ENCODE measurements around the gene GRB10.

Gene GRB10

GRCh38 chr7:50721661-50722259, 60.9 kb downstream of the GRB10 start:
- no peak for DNase-seq (ENCODE audit: low spot score)

GRCh38 chr7:50721160-50721559, 61.5 kb downstream of the GRB10 start:
- no peak for DNase-seq (ENCODE audit: low spot score)

GRCh38 chr7:50720295-50720694, 62.4 kb downstream of the GRB10 start:
- DNase-seq (ENCODE audit: low spot score) = no peak

GRCh38 chr7:50718876-50719275, 63.8 kb downstream of the GRB10 start:
- no peak for DNase-seq (ENCODE audit: low spot score)

- DNase-seq (ENCODE audit: low spot score) = no peak
Measured at GRCh38 chr7:50718311-50718710, 64.4 kb downstream of the GRB10 start.

- DNase-seq (ENCODE audit: low spot score) = no peak
Measured at GRCh38 chr7:50717181-50717580, 65.5 kb downstream of the GRB10 start.

GRCh38 chr7:50714857-50715256, 67.8 kb downstream of the GRB10 start:
- no peak for DNase-seq (ENCODE audit: low spot score)

- no peak for DNase-seq (ENCODE audit: low spot score)
Measured at GRCh38 chr7:50713123-50713965, 69.4 kb downstream of the GRB10 start.

- DNase-seq (ENCODE audit: low spot score) = no peak
Measured at GRCh38 chr7:50712252-50713122, 70.2 kb downstream of the GRB10 start.

- DNase-seq (ENCODE audit: low spot score) = no peak
Measured at GRCh38 chr7:50711271-50712175, 71.2 kb downstream of the GRB10 start.

- no peak for DNase-seq (ENCODE audit: low spot score)
Measured at GRCh38 chr7:50710441-50711154, 72.1 kb downstream of the GRB10 start.

- no peak for DNase-seq (ENCODE audit: low spot score)
Measured at GRCh38 chr7:50709151-50709550, 73.5 kb downstream of the GRB10 start.

GRCh38 chr7:50707236-50708006, 75.3 kb downstream of the GRB10 start:
- DNase-seq (ENCODE audit: low spot score) = no peak

- DNase-seq (ENCODE audit: low spot score) = no peak
Measured at GRCh38 chr7:50706469-50706937, 76.2 kb downstream of the GRB10 start.

- no peak for DNase-seq (ENCODE audit: low spot score)
Measured at GRCh38 chr7:50704844-50705243, 77.9 kb downstream of the GRB10 start.

GRCh38 chr7:50703654-50704053, 79.0 kb downstream of the GRB10 start:
- no peak for DNase-seq (ENCODE audit: low spot score)

GRCh38 chr7:50699143-50699542, 83.6 kb downstream of the GRB10 start:
- no peak for DNase-seq (ENCODE audit: low spot score)

GRCh38 chr7:50697748-50698147, 84.9 kb downstream of the GRB10 start:
- no peak for DNase-seq (ENCODE audit: low spot score)

GRCh38 chr7:50696810-50697582, 85.7 kb downstream of the GRB10 start:
- DNase-seq (ENCODE audit: low spot score) = no peak

All from SK-N-DZ (cell line).